NCI-H2107 (cell line): ENCODE results near the gene TGIF2LY.
"Not testable (repeated sequence)": the region's sequence is repeated elsewhere in the genome, so short reads cannot be mapped to it uniquely, and the experiment has no call there.

Source experiments
- DNase-seq: peaks from one replicate; lab custom pipeline; 2025; lab: John Stamatoyannopoulos, UW

The TGIF2LY gene

DNA sequence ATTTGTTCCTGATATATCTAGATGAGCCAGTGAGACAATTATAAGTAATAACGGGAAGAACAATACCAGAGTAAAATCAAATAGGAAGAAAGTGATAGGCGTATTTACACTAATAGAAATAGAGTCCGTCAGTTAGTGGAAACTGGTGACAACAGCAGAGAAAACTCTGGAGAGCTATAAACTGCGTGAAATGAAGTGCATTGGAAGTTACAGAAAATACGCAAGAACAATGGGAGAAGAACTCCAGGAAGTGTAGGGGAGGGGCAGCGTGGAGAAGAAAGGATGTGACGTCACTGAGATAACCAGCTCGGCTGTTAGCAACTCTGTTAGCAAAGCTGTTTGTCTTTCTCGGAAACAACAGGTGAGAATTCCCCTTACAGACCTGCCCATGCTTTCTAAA lies at the start of gene TGIF2LY:
Gene TGIF2LY (plus strand): TSS at position 301 of the 400 bp plus-strand sequence. CDS start 178 bp downstream, outside the sequence.
- DNase-seq: not testable (repeated sequence)
